KOPT-K1 (cell line): ENCODE measurements around the gene MOGAT3.

Source experiments
- H3K27ac ChIP-seq: fragments of 200-600 bp; sonication (generic); 2 replicates; pipeline ENCODE4 v1.5.1; 2016; ENCODE audit warnings: antibody characterized with exemption, mild to moderate bottlenecking, low read depth, low read length; ENCODE audit not compliant: poor library complexity, severe bottlenecking
- H3K36me3 ChIP-seq: fragments of 200-600 bp; sonication (generic); 2 replicates; pipeline ENCODE4 v1.5.1; 2017; ENCODE audit warnings: antibody characterized with exemption, mild to moderate bottlenecking, low read length, moderate library complexity; ENCODE audit not compliant: insufficient read depth
- H3K9me3 ChIP-seq: fragments of 200-600 bp; sonication (generic); 2 replicates; pipeline ENCODE4 v1.5.1; 2017; ENCODE audit warnings: antibody characterized with exemption, low read length, mild to moderate bottlenecking; ENCODE audit not compliant: insufficient read depth, poor library complexity, severe bottlenecking

The MOGAT3 gene

GRCh38 chr7:101151908-101152651, 48.8 kb downstream of the MOGAT3 start:
- Histone ChIP-seq H3K27ac (no peak overlapping the region), H3K9me3 (no peaks in the 10 kb centered on the region), H3K36me3 (no peaks in the 10 kb centered on the region)
